NK-92 (cell line): ENCODE data around the gene LRRC37A3.
"Not testable (repeated sequence)": the region's sequence is repeated elsewhere in the genome, so short reads cannot be mapped to it uniquely, and the experiment has no call there.

Experiments
- DNase-seq: peaks from one replicate; lab custom pipeline; 2025; ENCODE audit not compliant: unreplicated experiment; lab: John Stamatoyannopoulos, UW

LRRC37A3 gene

DNA sequence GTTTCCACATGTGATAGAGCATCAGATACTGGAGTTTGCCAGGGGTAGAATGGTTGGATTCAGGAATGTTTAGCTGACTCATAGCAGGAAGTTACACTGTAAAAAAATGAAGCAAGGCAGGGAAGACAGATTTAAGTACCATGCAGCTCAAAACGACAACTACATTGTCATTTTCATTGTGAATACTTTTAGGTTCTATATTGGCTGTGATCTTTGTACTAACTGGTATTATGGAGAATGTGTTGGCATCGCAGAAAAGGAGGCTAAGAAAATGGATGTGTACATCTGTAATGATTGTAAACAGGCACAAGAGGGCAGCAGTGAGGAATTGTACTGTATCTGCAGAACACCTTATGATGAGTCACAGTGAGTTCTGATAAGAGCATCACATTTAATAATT lies 8.2 kb upstream of the LRRC37A3 start:
- DNase-seq = not testable (repeated sequence)

DNA sequence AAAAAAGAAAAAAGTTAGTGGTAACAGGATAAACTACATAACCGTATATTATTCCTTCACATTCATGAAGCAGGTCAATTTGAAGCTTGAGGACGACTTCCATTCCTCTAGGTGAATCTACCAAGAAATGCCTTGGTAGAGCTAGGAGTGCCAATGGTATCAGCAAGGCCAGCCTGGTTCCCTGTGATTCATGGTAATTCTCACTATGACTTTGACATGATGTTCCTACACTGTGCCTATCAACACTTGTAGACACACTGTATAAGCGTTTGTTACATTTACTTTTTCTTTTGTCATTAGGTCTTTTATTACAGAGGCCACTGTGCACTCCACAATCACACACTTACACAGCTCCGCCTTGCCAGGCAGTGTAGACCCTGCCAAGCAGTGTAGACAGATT lies 7.2 kb upstream of the LRRC37A3 start:
- not testable (repeated sequence) for DNase-seq

DNA sequence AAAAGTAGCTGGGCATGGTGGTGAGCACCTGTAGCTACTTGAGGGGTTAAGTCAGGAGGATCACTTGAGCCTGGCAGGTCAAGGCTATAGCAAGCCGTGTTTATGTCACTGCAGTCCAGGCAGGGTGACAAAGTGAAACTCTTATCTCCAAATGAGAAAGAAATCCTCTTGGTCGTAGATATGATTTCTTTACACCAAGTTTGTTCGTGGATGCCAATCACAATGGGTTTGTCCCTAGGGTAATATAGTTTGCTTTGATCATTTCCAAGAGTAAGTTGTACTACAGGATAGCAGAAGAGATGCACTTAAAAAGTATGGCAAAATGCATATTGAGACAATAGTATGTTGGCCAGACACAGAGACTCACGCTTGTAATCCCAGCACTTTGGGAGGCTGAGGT lies 6.0 kb upstream of the LRRC37A3 start:
- not testable (repeated sequence) for DNase-seq

DNA sequence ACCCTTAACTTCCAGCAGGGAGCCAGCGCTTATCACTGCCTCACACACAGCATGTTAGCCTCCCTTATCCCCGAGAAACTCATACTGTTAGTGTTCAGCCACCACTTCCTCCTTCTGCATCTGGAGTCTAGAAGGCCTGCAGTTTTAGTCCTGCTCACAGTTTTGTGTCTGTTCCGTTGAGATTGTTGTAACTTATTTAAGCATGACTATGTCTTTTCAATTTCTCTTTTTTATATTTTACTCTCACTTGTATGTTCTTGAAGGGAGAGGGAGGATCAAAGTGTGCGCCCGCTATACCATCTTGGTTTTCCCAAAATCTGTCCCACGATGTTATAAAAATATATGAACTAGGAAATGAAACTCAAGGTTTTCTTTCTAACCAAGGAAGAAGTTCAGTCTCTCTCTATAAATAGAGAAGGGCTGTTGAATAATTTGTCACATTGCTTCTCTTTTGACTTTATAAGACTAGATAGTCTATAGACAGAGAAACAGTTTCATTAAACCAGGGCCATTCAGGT lies 3.8 kb upstream of the LRRC37A3 start:
- DNase-seq = not testable (repeated sequence)

DNA sequence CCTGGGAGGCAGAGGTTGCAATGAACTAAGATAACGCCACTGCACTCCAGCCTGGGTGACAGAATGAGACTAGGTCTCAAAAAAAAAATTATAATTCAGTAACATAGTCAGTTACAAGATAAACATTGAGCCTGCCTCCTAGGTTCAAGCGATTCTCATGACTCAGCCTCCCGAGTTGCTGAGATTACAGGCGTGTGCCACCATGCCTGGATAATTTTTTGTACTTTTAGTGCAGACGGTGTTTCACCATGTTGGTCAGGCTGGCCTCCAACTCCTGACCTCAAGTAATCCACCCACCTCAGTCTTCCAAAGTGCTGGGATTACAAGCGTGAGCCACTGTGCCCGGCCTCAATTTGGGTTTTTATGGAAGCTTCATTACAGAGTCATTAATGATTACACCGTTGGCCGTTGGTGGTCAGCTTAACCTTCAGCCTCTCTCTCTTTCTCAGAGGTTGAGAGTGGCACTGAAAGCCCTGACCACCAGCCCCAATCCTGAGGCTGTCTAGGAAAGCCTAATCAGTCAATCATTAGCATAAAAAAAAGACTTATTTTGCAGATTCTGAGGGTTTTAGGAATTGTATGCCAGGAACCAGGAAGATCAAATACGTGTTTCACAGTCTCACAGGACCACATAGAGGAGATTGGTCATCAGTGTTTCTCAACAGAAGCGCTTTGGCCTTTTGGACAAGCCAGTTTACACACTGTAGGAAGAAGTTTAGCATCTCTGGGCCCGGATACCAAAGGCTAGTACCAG lies 1.3 kb upstream of the LRRC37A3 start:
- DNase-seq = no peak

DNA sequence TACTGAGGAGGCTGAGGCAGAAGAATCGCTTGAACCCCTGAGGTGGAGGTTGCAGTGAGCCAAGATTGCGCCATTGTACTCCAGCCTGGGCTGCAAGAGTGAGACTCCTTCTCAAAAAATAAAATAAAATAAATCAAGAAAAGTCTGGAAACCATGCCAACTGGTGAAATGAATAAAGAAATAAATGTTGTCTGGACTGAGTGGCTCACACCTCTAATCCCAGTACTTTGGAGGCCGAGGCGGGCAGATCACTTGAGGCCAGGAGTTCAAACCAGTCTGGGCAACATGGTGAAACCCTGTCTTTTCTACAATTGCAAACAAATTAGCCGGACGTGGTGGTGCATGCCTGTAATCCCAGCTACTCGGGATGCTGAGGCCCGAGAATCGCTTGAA lies 744 bp upstream of the LRRC37A3 start:
- no peak for DNase-seq

DNA sequence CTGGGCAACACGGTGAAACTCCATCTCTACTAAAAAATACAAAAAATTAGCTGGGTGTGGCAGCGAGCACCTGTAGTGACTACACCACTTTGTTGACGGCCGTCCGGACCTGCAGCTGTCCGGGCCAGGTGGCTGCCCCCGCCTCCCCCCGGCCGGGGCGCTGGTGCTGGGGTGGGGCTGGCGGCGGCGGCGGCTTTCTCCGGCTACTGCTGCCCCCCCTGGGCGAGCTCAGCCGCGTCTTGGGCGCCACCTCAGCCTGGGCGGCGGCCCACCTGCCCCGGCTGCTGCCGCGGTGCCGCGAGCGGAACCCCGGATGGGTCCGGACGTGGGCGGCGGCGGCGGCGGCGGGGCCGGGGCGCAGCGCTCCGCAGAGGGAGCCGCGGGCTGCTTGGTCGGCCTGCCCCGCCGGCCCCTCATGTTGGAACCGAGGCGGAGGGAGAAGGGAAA lies 413 bp downstream of the LRRC37A3 start:
- DNase-seq = not testable (repeated sequence)

DNA sequence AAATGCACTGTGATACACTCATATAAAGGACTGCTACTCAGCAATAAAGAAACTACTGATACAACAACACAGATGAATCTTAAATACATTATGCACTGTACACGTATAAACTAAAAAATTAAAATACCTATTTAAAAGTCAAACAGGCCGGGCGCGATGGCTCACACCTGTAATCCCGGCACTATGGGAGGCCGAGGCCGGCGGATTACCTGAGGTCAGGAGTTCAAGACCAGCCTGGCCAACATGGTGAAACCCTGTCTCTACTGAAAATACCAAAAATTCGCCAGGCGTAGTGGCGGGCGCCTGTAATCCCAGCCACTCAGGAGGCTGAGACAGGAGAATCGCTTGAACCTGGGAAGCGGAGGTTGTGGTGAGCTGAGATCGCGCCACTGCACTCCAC lies 1.7 kb downstream of the LRRC37A3 start:
- DNase-seq = not testable (repeated sequence)

DNA sequence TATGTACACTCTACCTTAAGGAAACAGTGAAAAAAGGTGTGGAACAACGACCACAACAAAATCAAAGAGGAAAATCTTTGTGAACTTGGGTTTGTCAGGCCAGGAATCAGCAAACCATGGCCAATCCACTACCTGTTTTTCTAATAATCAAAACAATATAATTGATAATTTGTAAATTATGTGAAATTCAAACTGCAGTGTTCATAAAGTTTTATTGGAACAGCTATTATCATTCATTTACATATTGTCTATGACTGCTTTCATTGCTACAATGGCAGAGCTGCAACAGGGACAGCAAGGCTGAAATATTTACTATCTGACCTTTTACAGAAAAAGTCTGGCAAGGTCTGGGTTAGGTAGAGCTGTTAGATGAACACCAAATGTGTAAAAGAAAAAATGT lies 4.0 kb downstream of the LRRC37A3 start:
- not testable (repeated sequence) for DNase-seq

DNA sequence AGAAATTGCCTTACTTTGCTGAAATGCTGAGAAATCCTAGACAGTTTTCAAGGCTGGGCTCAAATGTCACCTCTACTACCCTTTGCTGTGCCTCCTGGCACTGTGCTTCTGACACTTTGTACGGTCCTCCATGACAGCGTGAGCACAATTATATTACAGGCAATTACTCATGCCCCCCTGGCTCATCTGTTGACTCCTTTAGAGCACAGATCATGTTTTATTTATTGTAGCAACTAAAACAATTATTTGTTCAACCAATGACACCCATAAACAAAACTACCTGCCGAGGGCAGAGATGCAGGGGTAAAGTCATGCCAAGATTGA lies 9.1 kb downstream of the LRRC37A3 start:
- DNase-seq = not testable (repeated sequence)

DNA sequence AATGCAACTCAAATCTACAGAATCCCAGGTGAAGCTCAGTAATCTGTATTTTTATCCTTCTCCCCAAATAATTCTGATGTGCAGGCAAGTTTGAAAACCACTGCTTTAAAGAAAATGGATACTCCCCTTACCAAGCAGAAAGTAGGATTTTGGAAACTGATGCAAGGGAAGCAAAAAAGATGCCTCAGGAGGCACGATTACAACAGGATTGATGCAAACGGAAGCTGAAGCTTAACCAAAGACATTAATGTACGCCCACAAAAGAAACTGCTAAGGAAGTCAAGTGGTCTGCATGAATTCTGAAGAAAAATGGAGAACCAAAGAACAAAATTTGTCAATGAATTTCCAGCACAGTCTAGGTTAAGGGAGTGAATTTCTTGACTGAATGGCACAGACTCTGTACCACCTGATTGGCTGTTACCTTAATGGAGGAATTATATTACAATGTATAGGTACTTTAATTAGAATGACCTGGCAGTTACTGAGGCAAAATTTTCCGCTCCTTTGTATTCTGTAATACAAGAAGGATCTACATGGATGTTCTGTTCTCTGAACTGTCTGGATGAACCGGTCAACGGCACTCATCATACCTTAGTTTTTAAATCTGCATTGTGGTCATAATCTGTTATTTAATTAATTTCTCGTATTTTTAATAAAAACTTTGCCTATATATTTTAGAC lies 9.6 kb downstream of the LRRC37A3 start:
- not testable (repeated sequence) for DNase-seq

DNA sequence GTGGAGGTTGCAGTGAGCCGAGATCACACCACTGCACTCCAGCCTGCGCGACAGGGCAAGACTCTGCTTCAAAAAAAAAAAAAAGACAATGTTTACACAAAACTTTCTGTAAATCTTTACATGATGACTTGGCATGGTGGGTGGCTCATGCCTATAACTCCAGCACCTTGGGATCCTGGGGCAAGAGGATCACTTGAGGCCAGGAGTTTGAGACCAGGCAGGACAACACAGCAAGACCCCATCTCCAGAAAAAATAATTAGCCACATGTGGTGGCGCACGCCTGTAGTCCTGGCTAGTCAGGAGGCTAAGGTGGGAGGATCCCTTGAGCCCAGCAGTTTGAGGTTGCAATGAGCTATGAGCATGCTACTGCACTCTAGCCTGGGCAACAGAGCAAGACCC lies 15.2 kb downstream of the LRRC37A3 start:
- DNase-seq = not testable (repeated sequence)

DNA sequence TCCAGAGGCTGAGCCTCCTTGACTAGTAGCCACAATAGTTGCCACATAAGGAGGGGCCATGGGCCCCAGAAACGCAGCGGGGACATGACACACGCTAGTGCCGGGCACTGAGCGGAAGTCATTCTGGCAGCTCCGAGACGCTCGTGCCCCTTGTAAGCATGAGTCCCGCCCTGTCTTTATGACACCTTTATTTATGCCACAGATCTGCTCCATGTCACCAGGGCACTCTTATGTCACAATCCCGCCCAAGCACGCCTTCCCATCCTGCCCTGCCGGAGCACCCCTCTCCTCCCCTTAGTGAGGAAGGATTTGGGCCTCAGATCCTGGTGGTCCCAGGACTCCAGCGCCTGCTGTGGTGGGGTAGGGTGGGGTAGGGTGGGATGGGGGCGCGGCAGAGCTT lies 22.1 kb downstream of the LRRC37A3 start:
- not testable (repeated sequence) for DNase-seq

DNA sequence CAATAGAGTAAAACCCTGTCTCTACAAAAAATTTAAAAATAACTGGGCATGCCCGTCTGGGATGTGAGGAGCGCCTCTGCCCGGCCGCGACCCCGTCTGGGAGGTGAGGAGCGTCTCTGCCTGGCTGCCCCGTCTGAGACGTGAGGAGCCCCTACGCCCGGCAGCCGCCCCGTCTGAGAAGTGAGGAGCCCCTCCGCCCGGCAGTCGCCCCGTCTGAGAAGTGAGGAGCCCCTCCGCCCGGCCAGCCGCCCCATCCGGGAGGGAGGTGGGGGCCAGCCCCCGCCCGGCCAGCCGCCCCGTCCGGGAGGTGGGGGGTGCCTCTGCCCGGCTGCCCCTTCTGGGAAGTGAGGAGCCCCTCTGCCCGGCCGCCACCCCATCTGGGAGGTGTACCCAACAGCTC lies 45.1 kb downstream of the LRRC37A3 start:
- not testable (repeated sequence) for DNase-seq

DNA sequence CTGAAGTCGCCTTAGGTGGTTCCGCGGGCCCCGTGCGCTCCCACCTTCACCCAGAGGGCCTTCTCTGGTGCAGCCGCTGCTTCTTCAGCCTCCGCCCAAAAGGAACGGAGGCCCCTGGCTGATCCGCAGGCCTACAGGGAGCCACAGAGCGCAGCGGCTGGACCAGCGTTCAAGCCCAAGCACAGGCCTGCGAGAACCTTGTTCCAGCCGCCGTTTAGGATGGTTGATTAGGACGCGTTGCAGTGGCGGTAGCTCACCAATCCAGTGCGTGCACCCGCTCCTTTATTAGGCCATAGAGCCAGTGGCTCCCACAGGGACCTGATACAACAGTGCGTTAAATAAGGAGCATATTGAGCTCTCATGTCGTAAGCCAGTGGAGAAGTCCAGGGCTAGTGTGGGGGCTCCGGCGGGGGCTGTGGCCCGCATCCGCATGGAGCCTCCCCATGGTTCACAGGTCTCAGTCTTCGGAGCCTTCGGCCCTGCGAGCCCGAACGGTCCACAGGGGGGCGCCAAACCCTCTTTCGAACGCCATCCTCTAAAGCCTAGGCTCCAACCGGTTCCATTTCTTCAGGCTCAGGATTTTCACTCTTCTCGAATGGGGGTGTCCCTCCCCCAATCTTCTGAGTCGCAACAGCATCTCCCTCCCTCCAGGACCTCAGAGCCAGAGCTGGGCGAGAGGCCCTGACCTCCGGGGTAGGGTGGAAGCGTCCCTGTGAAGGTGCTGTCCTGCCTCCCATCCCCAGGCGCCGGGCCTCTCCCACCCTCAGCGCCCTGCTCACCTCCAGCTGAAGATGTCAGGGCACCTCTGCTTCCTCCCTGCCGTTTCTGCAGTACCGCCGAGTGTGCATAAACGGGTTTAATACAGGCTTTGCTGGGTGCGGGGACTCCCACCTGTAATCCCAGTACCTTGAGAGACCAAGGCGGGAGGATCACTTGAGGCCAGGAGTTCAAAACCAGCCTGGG lies 71.5 kb downstream of the LRRC37A3 start:
- not testable (repeated sequence) for DNase-seq

DNA sequence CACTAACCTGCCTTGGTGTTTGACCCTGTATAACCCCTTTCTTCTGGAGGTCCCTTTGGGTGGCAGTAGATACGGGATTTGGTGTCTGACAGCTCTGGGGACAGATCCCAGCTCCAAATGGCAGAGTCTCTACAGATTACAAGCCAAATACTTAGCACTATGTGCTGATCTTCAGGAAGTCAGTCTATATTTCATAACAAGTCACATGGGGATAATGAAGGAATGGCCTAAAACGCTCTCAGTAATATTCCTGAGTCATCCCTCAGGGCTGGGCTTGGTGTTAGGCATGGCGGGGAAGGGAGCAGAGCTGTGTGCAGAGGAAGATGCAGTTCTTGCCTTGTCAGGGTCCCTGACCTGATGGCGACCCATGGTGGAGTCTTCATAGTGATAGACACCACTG lies 72.4 kb downstream of the LRRC37A3 start:
- not testable (repeated sequence) for DNase-seq

DNA sequence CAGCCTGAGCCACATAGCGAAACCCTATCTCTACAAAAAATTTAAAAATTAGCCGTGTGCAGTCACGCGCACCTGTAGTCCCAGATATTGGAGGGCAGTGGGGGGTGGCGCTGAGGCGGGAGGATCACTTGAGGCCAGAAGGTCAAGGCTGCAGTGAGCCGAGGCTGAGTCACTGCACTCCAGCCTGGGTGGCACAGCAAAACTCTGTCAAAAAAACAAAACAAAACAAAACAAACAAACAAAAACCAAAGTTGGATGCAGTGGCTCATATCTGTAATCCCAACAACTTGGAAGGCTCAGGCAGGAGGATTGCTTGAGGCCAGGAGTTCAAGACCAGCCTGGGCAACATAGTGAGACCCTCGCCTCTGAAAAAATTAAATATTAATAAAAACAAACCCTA lies 75.4 kb downstream of the LRRC37A3 start:
- DNase-seq = not testable (repeated sequence)

DNA sequence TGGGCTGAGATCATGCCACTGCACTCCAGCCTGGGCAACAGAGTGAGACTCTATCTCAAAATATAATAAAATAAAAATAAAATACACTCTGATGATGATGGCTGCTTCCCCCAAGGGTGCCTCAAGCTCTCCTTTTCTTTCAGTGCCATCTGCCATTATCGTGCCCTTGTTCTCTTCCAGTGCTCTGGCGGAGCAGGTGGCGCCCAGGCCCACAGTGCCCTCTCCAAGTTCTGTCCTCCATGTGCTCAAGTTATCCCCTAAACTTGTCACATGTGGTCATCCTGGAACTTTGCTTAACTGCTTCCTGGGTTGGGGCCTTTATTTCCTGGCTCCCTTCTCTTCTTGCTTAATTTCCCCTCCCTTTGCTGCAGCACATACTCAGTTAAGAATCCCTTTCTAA lies 76.4 kb downstream of the LRRC37A3 start:
- DNase-seq = not testable (repeated sequence)

DNA sequence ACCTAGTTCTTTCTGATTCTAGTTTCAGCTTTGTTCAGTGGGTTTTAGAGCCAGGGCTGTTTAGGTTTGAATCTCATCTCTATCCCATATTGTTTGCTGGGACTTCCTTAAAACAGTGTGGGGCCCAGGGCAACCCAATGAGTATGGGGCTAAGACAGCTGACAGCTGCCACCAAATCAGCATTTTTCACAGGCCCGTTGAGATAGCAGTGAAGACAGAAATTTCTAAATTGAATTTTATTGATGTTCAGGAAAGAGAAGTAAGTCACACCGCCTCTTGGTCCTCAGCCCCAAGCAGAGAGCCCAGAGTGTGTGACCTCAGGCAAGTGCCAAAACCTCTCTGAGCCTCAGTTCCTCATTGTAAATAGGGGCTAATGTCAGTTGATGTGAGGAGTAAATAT lies 78.3 kb downstream of the LRRC37A3 start:
- DNase-seq = not testable (repeated sequence)

DNA sequence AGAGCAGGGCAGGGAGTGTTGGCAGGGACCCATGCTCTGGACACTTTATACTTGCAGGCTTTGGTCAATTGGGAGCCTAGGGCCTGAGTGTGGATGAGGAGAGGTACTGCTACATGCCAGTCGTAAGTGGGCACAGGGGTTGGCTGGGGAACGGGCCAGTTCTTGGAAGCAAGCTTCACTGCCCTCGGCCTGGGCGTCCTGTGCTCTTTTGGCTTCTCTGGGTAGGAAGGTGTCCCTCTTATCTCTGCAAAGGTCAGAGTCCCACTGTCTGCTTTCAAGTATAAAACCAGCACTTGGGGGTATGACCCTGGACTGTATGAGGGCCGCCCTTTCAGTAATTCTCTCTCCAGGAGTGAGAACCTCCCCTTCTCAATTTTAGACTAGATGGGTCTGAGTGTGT lies 80.8 kb downstream of the LRRC37A3 start:
- DNase-seq = not testable (repeated sequence)
